ENCODE results near the gene TTC27. TPM values are rescaled to one million over a fixed set of nuclear protein-coding genes. Genes with fewer than 3 reads are reported as not detected.

Gene TTC27
- polyA plus RNA-seq, 3 donors, result 4.0 to 4.8 (median 4.4) TPM

- no peak overlapping the region for H3K4me2 ChIP-seq (replicated peaks; ENCODE audit: extremely low read depth, low read length, poor library complexity, severe bottlenecking)
- H4K20me1 ChIP-seq (ENCODE audit: insufficient read depth, low read length), result no peaks in the 10 kb centered on the region
- Mint-ChIP-seq H3K36me3 (peaks cover 38 to 43% of the 10 kb centered on the region in 2 donors), H3K27ac (no peak overlapping the region), H3K4me3 (no peak overlapping the region), H3K9me3 (peaks cover 0 to 2% (median 0%) of the 10 kb centered on the region in 7 donors), H3K27me3 (ENCODE audit: low read depth in 3 of 3) (no peaks in the 10 kb centered on the region), H3K4me1 (no peaks in the 10 kb centered on the region)
- H3K27me3 ChIP-seq (ENCODE audit: control insufficient read depth in 2 of 2, insufficient read depth in 2 of 2, low read length in 2 of 2), result no peaks in the 10 kb centered on the region
- H2AFZ ChIP-seq (ENCODE audit: insufficient read depth, low read depth, low read length, poor library complexity, severe bottlenecking), result no peak overlapping the region
- H3K36me3 ChIP-seq (replicated peaks in 1 of 2; ENCODE audit: control insufficient read depth in 1 of 2, insufficient read depth in 2 of 2, low read length in 2 of 2), result peaks cover 15 to 48% of the 10 kb centered on the region in 2 donors
- WGBS (ENCODE audit: insufficient coverage), result no CpG with 5 or more reads among the region's 2 CpGs
- no peaks in the 10 kb centered on the region for H3K79me2 ChIP-seq (ENCODE audit: insufficient read depth, low read length)
- H3K9ac ChIP-seq (ENCODE audit: insufficient read depth, low read length, poor library complexity, severe bottlenecking), result no peak overlapping the region
- TF ChIP-seq CTCF (IDR thresholded peaks at IDR 0.05), result no peak
- no peak overlapping the region for H3K4me3 ChIP-seq (replicated peaks in 1 of 3; ENCODE audit: low read depth in 2 of 3, low read length in 3 of 3)
- intact Hi-C loops (cut with micrococcal nuclease), result no loop called here
- DNase-seq, result no peak
- H3K9me3 ChIP-seq (replicated peaks in 1 of 2; ENCODE audit: control insufficient read depth in 1 of 2, insufficient read depth in 1 of 2, low read length in 2 of 2), result no peaks in the 10 kb centered on the region
- H3K4me1 ChIP-seq (ENCODE audit: control insufficient read depth in 1 of 2, insufficient read depth in 2 of 2, low read length in 2 of 2), result no peaks in the 10 kb centered on the region
- H3K27ac ChIP-seq (ENCODE audit: low read depth in 1 of 2, low read length in 2 of 2), result no peak overlapping the region
These were observed 111.8 kb downstream of the TTC27 start for GRCh38 chr2:32739664-32740063.

DNA sequence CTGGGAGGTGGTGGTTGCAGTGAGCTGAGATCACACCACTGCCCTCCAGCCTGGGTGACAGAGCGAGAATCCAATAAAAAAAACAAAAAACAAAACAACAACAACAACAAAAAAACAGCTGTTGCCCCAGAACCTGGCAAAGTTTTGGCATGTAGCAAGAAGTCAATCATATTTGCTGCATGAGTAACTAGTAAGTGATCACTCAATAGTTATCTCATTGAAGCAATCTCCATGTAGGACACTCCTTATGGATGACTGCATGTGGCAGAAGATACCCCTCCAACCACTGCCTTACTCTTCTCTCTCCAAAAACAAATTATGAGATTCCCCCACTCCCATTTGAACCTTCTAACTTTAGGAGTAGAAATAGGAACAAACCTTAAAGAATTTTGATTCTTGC is 113.7 kb downstream of the TTC27 start:
- H3K27ac Mint-ChIP-seq, result no peak overlapping the region
- Histone ChIP-seq H3K27me3 (ENCODE audit: control insufficient read depth in 2 of 2, insufficient read depth in 2 of 2, low read length in 2 of 2) (no peaks in the 10 kb centered on the region), H3K4me3 (replicated peaks in 1 of 3; ENCODE audit: low read depth in 2 of 3, low read length in 3 of 3) (no peak overlapping the region), H3K36me3 (replicated peaks in 1 of 2; ENCODE audit: control insufficient read depth in 1 of 2, insufficient read depth in 2 of 2, low read length in 2 of 2) (peaks cover 15 to 46% of the 10 kb centered on the region in 2 donors), H3K4me2 (replicated peaks; ENCODE audit: extremely low read depth, low read length, poor library complexity, severe bottlenecking) (no peak overlapping the region), H3K9ac (ENCODE audit: insufficient read depth, low read length, poor library complexity, severe bottlenecking) (no peak overlapping the region), H3K9me3 (replicated peaks in 1 of 2; ENCODE audit: control insufficient read depth in 1 of 2, insufficient read depth in 1 of 2, low read length in 2 of 2) (no peaks in the 10 kb centered on the region), H3K4me1 (ENCODE audit: control insufficient read depth in 1 of 2, insufficient read depth in 2 of 2, low read length in 2 of 2) (no peaks in the 10 kb centered on the region), H3K79me2 (ENCODE audit: insufficient read depth, low read length) (no peaks in the 10 kb centered on the region), H3K27ac (ENCODE audit: low read depth in 1 of 2, low read length in 2 of 2) (no peak overlapping the region), H2AFZ (ENCODE audit: insufficient read depth, low read depth, low read length, poor library complexity, severe bottlenecking) (no peak overlapping the region), H4K20me1 (ENCODE audit: insufficient read depth, low read length) (no peaks in the 10 kb centered on the region)
- H3K9me3 Mint-ChIP-seq, result peaks cover 0 to 4% (median 0%) of the 10 kb centered on the region in 7 donors
- peaks cover 39 to 41% of the 10 kb centered on the region in 2 donors for H3K36me3 Mint-ChIP-seq
- H3K27me3 Mint-ChIP-seq (ENCODE audit: low read depth in 3 of 3), result no peaks in the 10 kb centered on the region
- H3K4me1 Mint-ChIP-seq, result no peaks in the 10 kb centered on the region
- WGBS (ENCODE audit: insufficient coverage), result no CpG with 5 or more reads among the region's 1 CpG
- intact Hi-C loops (cut with micrococcal nuclease), result no loop called here
- no peak for DNase-seq
- H3K4me3 Mint-ChIP-seq, result no peak overlapping the region
- TF ChIP-seq CTCF (IDR thresholded peaks at IDR 0.05), result no peak
